ENCODE measurements around the gene OR51B4. TPM values are rescaled to one million over a fixed set of nuclear protein-coding genes. Genes with fewer than 3 reads are reported as not detected.
"Not testable (repeated sequence)": the region's sequence is repeated elsewhere in the genome, so short reads cannot be mapped to it uniquely, and the experiment has no call there.

Gene OR51B4
- not detected for polyA plus RNA-seq (2012; ENCODE audit: low read depth, missing spikeins)

GRCh38 chr11:5301846-5302245 lies at the start of gene OR51B4:
Gene OR51B4 (minus strand): TSS chr11:5301946. CDS start chr11:5301946, 0 bp downstream.
- no peak for TF ChIP-seq PAX5 (IDR thresholded peaks at IDR 0.05; ENCODE audit: insufficient read depth, low read length, severe bottlenecking)
- no peak for TF ChIP-seq TAF1 (IDR thresholded peaks at IDR 0.05; ENCODE audit: low read depth, low read length)
- TF ChIP-seq POLR2A (IDR thresholded peaks at IDR 0.05; ENCODE audit: low read depth, low read length), result no peak
- no peak for TF ChIP-seq POU2F2 (IDR thresholded peaks at IDR 0.05; ENCODE audit: low read depth, low read length)
- TF ChIP-seq SPI1 (IDR thresholded peaks at IDR 0.05; ENCODE audit: low read depth, low read length), result no peak
- TF ChIP-seq POLR2AphosphoS5 (IDR thresholded peaks at IDR 0.05; ENCODE audit: low read depth, low read length), result no peak
- DNase-seq (ENCODE audit: insufficient read length, low spot score), result no peak
- FAIRE-seq, result no peak

DNA sequence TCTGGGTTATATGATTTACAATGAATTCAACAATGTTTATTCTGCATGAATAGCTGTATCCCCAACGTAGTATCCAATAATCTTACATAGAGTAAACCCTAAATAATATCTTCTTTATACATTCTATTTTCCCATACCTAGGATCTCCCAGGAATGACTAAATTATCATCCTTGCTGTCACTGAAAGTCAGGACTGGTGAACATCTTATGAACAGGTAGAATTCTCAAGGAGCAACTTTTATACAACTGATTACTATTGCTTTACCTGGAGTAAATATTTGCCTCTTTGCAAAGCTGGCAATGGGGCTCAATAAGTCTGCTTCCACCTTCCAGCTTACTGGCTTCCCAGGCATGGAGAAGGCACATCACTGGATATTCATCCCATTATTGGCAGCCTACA lies 49.5 kb upstream of the OR51B4 start, which contains the start of gene OR51B6:
Gene OR51B6 (plus strand): TSS at position 301 of the 400 bp plus-strand sequence. CDS start 0 bp downstream, at position 301.
- no peak for TF ChIP-seq POLR2AphosphoS5 (IDR thresholded peaks at IDR 0.05; ENCODE audit: low read depth, low read length)
- TF ChIP-seq POU2F2 (IDR thresholded peaks at IDR 0.05; ENCODE audit: low read depth, low read length), result no peak
- no peak for TF ChIP-seq TAF1 (IDR thresholded peaks at IDR 0.05; ENCODE audit: low read depth, low read length)
- no peak for TF ChIP-seq PAX5 (IDR thresholded peaks at IDR 0.05; ENCODE audit: insufficient read depth, low read length, severe bottlenecking)
- TF ChIP-seq SPI1 (IDR thresholded peaks at IDR 0.05; ENCODE audit: low read depth, low read length), result no peak
- no peak for TF ChIP-seq POLR2A (IDR thresholded peaks at IDR 0.05; ENCODE audit: low read depth, low read length)
- no peak for DNase-seq (ENCODE audit: insufficient read length, low spot score)
- no peak for FAIRE-seq

GRCh38 chr11:5349550-5349949 lies 47.8 kb upstream of the OR51B4 start:
- TF ChIP-seq SPI1 (IDR thresholded peaks at IDR 0.05; ENCODE audit: low read depth, low read length) (no peak), POLR2A (IDR thresholded peaks at IDR 0.05; ENCODE audit: low read depth, low read length) (no peak), POU2F2 (IDR thresholded peaks at IDR 0.05; ENCODE audit: low read depth, low read length) (no peak)
- no peak for FAIRE-seq
- no peak for DNase-seq (ENCODE audit: insufficient read length, low spot score)

DNA sequence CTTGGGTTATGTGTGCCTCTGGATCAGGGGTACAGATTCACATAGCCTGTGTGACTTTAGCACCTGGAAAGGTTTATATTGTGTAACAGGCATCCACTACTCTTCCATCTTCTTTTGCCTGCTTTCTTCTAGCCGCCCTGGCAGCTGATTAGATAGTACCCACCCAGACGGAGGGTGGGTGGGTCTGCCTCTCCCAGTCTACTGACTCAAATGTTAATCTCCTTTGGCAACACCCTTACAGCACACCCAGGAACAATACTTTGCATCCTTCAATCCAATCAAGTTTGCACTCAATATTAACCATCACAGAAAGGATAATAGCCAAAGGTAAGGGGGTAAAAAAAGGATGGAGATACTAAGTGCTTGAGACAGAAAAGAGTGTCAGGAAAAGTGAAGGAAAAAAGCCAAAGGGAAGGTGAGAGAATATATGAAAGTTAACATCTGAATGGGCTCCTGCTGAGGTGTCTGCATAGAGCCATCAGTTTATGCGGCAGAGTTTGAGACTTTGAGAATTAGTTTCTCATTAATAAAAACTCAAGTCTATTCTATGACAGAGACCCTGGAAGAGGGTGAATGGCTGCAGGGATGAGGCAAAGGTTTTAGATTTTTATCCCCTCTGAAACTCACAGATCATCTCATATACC lies 46.9 kb upstream of the OR51B4 start:
- FAIRE-seq, result no peak
- TF ChIP-seq PAX5 (IDR thresholded peaks at IDR 0.05; ENCODE audit: insufficient read depth, low read length, severe bottlenecking), result no peak
- TF ChIP-seq TAF1 (IDR thresholded peaks at IDR 0.05; ENCODE audit: low read depth, low read length), result no peak
- TF ChIP-seq POLR2AphosphoS5 (IDR thresholded peaks at IDR 0.05; ENCODE audit: low read depth, low read length), result no peak
- TF ChIP-seq SPI1 (IDR thresholded peaks at IDR 0.05; ENCODE audit: low read depth, low read length), result no peak
- DNase-seq (ENCODE audit: insufficient read length, low spot score), result no peak

DNA sequence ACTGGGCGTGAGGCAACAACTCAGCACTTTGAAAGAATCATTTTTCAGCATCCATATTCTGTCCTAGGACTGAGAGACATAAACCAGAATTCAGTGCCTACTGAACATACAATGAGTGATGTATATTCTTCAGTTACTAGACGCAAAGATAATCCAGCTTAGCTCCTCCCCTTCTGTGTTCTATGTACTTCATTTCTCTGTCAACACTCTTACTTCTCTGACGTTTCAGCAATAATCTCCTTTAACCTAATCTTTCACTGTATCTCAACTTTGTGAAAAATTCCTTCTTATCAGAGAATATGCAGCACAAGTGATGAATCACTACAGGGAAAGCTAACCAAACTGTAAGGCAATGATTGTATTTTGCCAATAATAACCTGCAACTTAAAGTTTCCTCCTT lies 44.1 kb upstream of the OR51B4 start:
- no peak for TF ChIP-seq TAF1 (IDR thresholded peaks at IDR 0.05; ENCODE audit: low read depth, low read length)
- no peak for TF ChIP-seq POU2F2 (IDR thresholded peaks at IDR 0.05; ENCODE audit: low read depth, low read length)
- no peak for TF ChIP-seq SPI1 (IDR thresholded peaks at IDR 0.05; ENCODE audit: low read depth, low read length)
- TF ChIP-seq POLR2A (IDR thresholded peaks at IDR 0.05; ENCODE audit: low read depth, low read length), result no peak
- no peak for TF ChIP-seq PAX5 (IDR thresholded peaks at IDR 0.05; ENCODE audit: insufficient read depth, low read length, severe bottlenecking)
- FAIRE-seq (no peak), DNase-seq (ENCODE audit: insufficient read length, low spot score) (no peak)

DNA sequence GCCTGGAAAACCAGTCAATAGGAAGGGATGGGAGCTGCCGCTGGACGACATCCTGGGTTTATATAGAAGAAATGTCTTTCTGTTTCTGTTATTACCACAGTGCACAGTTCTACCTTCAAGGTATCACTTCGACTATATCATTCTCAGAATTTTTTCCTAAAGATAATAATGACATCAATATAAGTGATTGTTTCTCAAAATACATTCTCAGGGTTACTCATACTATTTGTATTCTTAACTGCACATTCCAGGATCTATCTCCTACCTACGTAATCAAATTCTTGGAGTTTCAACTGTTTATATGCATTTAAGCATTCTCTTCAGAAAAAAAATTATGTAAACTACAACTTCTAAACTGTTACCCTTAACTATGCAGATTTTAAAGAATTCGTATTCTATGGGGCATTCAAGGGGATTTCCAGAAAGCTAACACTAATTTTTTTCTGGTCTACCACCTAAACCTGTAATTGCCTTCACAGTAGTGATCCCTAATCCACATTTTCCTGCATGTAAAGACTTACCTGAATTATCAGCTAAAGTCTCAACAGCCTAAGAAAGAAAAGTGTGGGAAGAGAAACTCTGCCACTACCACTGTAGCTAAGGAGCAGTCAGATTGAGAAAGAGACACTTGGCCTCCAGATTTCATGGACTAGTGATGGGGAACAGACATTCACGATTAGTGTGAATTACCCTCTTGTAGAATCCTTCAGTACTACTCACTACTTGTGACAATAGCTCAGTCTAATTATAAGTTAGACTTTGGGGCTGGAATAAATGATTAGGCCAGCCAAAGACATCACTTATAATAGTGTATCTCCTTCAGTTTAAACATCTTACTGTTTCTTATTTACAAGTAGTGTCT lies 42.0 kb upstream of the OR51B4 start, which contains the start of gene OR51B5:
Gene OR51B5 (minus strand): TSS at position 51 of the 862 bp plus-strand sequence. CDS start 0 bp downstream, at position 51.
- FAIRE-seq (no peak), DNase-seq (ENCODE audit: insufficient read length, low spot score) (no peak)
- TF ChIP-seq POLR2A (IDR thresholded peaks at IDR 0.05; ENCODE audit: low read depth, low read length), result no peak
- TF ChIP-seq PAX5 (IDR thresholded peaks at IDR 0.05; ENCODE audit: insufficient read depth, low read length, severe bottlenecking), result no peak
- no peak for TF ChIP-seq SPI1 (IDR thresholded peaks at IDR 0.05; ENCODE audit: low read depth, low read length)
- no peak for TF ChIP-seq TAF1 (IDR thresholded peaks at IDR 0.05; ENCODE audit: low read depth, low read length)
- TF ChIP-seq POLR2AphosphoS5 (IDR thresholded peaks at IDR 0.05; ENCODE audit: low read depth, low read length), result no peak
- no peak for TF ChIP-seq POU2F2 (IDR thresholded peaks at IDR 0.05; ENCODE audit: low read depth, low read length)

DNA sequence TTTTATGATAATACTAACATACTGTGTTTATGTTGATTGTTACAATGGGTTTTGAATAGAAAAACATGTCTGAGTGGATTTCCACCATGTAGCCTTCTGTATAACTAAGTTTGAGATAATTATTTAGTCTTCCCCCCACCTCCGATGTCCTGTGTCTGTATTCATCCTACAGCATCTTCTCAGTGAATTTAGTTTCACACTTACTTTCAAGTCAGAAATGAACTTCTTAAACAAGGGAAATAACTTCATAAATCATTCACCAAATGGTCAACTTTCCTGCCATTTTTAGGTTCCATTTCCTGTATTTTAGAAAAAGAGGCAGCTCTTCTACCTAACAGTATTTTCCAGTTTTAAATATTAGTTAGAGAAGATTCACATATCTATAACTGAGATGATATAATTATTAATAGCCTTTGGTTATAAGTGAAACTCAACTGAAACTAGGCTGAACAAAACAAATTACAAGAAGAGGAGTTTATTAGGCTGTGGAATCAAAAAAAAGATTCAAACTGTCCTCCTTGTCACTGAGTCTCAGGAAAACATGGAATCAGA lies 38.1 kb upstream of the OR51B4 start:
- no peak for TF ChIP-seq POLR2A (IDR thresholded peaks at IDR 0.05; ENCODE audit: low read depth, low read length)
- no peak for TF ChIP-seq POU2F2 (IDR thresholded peaks at IDR 0.05; ENCODE audit: low read depth, low read length)
- no peak for TF ChIP-seq POLR2AphosphoS5 (IDR thresholded peaks at IDR 0.05; ENCODE audit: low read depth, low read length)
- no peak for TF ChIP-seq SPI1 (IDR thresholded peaks at IDR 0.05; ENCODE audit: low read depth, low read length)
- TF ChIP-seq TAF1 (IDR thresholded peaks at IDR 0.05; ENCODE audit: low read depth, low read length), result no peak
- no peak for TF ChIP-seq PAX5 (IDR thresholded peaks at IDR 0.05; ENCODE audit: insufficient read depth, low read length, severe bottlenecking)
- FAIRE-seq, result no peak
- no peak for DNase-seq (ENCODE audit: insufficient read length, low spot score)

GRCh38 chr11:5337253-5337652 lies 35.5 kb upstream of the OR51B4 start:
- not testable (repeated sequence) for FAIRE-seq

DNA sequence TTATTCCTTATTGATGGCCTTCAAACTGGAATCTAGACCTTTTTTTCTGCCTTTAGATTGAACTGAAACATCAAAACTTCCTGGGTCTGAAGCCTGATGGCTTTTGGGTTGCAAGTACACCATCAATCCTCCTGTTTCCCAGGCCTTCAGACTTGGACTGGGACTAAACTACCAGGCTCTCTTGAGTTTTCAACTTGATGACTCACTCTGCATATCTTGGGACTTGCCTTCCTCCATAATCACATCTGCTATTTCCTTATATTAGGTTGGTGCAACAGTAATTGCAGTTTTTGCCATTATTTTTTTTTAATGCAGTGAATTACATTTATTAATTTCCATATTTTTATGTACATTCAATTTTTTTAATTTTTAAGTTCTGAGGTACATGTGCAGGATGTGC lies 34.6 kb upstream of the OR51B4 start:
- DNase-seq (ENCODE audit: insufficient read length, low spot score) (no peak), FAIRE-seq (no peak)
- no peak for TF ChIP-seq POLR2A (IDR thresholded peaks at IDR 0.05; ENCODE audit: low read depth, low read length)

More at GRCh38 chr11:5337253-5337652, 35.5 kb upstream of the OR51B4 start:
- not testable (repeated sequence) for DNase-seq (ENCODE audit: insufficient read length, low spot score)

- no peak for TF ChIP-seq TAF1 (IDR thresholded peaks at IDR 0.05; ENCODE audit: low read depth, low read length)
- no peak for TF ChIP-seq POLR2AphosphoS5 (IDR thresholded peaks at IDR 0.05; ENCODE audit: low read depth, low read length)
- no peak for TF ChIP-seq POU2F2 (IDR thresholded peaks at IDR 0.05; ENCODE audit: low read depth, low read length)
- TF ChIP-seq POLR2A (IDR thresholded peaks at IDR 0.05; ENCODE audit: low read depth, low read length), result no peak
- TF ChIP-seq SPI1 (IDR thresholded peaks at IDR 0.05; ENCODE audit: low read depth, low read length), result no peak
- TF ChIP-seq PAX5 (IDR thresholded peaks at IDR 0.05; ENCODE audit: insufficient read depth, low read length, severe bottlenecking), result no peak
- FAIRE-seq, result no peak
- DNase-seq (ENCODE audit: insufficient read length, low spot score), result no peak
Observed at GRCh38 chr11:5335170-5335569, 33.4 kb upstream of the OR51B4 start.
